GM12891 (cell line): ENCODE measurements around the gene ACTN4.

Source experiments
- POLR2A ChIP-seq: IDR thresholded peaks from 2 replicates; pipeline ENCODE4 v1.6.1; 2011; ENCODE audit warnings: low read depth, low read length, control low read depth
- POLR2AphosphoS5 ChIP-seq: IDR thresholded peaks from 2 replicates; pipeline ENCODE4 v1.6.1; 2011; ENCODE audit warnings: low read depth, low read length, control low read depth
- SPI1 ChIP-seq: IDR thresholded peaks from 2 replicates; pipeline ENCODE4 v1.6.1; 2011; ENCODE audit warnings: low read depth, low read length, control low read depth
- TAF1 ChIP-seq: IDR thresholded peaks from 2 replicates; pipeline ENCODE4 v1.6.1; 2011; ENCODE audit warnings: low read depth, low read length, control low read depth

- TF ChIP-seq POLR2AphosphoS5 (no peak), POLR2A (no peak), TAF1 (no peak), SPI1 (no peak)
These were observed 11.2 kb downstream of the ACTN4 start for GRCh38 chr19:38658462-38659306.
